ENCODE data around the gene GOLGA7B. TPM values are rescaled to one million over a fixed set of nuclear protein-coding genes. Genes with fewer than 3 reads are reported as not detected.

Gene GOLGA7B
- total and polyA plus RNA-seq, 2 donors (not counting 1 experiment from before 2014, with no cell fraction given) = 0.01 TPM; not detected in 1

- no peak overlapping the region for H3K27ac ChIP-seq (ENCODE audit: low read length in 2 of 2)
- ATAC-seq (ENCODE audit: low read depth) (no peak), DNase-seq (no peak)
- H3K4me3 Mint-ChIP-seq = no peak overlapping the region
- TF ChIP-seq EZH2 (IDR thresholded peaks at IDR 0.05; ENCODE audit: borderline replicate concordance, insufficient read depth, low read depth, low read length, poor library complexity, severe bottlenecking) = no peak
- no peaks in the 10 kb centered on the region for H3K9me3 Mint-ChIP-seq (ENCODE audit: insufficient read depth)
- H3K4me2 ChIP-seq (replicated peaks; ENCODE audit: low read depth, low read length, poor library complexity, severe bottlenecking) = no peak overlapping the region
- no peaks in the 10 kb centered on the region for H3K4me1 Mint-ChIP-seq
- 73% methylated on average over 4 of the region's 4 CpGs for WGBS (ENCODE audit: insufficient coverage)
- H3K27me3 Mint-ChIP-seq = peaks cover 65% of the 10 kb centered on the region
- H3K4me1 ChIP-seq (ENCODE audit: control insufficient read depth in 2 of 2, insufficient read depth in 2 of 2, low read length in 2 of 2) = no peaks in the 10 kb centered on the region
- H3K9ac ChIP-seq (ENCODE audit: low read length) = no peak overlapping the region
- no peaks in the 10 kb centered on the region for H4K20me1 ChIP-seq (ENCODE audit: control insufficient read depth, insufficient read depth, low read length, poor library complexity, severe bottlenecking)
- no peaks in the 10 kb centered on the region for H3K79me2 ChIP-seq (ENCODE audit: control insufficient read depth, insufficient read depth, low read length)
- no peak overlapping the region for H2AFZ ChIP-seq (ENCODE audit: insufficient read depth, low read depth, low read length, poor library complexity, severe bottlenecking)
- ChIA-PET POLR2A (no interaction called here), CTCF (interaction anchor here (0.9 kb wide), 1 partner anchor 10 kb away, joined by 3 read pairs; no protein-coding TSS in a partner anchor)
- no peaks in the 10 kb centered on the region for H3K36me3 ChIP-seq (replicated peaks in 1 of 2; ENCODE audit: control extremely low read depth in 1 of 2, control insufficient read depth in 1 of 2, extremely low read depth in 1 of 2, insufficient read depth in 2 of 2, low read length in 1 of 2)
- peaks cover 0 to 5% (median 0%) of the 10 kb centered on the region in 4 experiments for H3K27me3 ChIP-seq (replicated peaks in 1 of 4; ENCODE audit: control extremely low read depth in 1 of 4, control insufficient read depth in 3 of 4, insufficient read depth in 4 of 4, low read length in 3 of 4)
- no peak overlapping the region for H3K27ac Mint-ChIP-seq
- H3K9me3 ChIP-seq (ENCODE audit: control extremely low read depth in 1 of 3, control insufficient read depth in 2 of 3, insufficient read depth in 1 of 3, low read length in 2 of 3) = no peaks in the 10 kb centered on the region
- intact Hi-C loops (cut with micrococcal nuclease) = no loop called here
- no peak overlapping the region for H3K4me3 ChIP-seq (ENCODE audit: control extremely low read depth in 1 of 5, extremely low read depth in 1 of 5, insufficient read depth in 1 of 5, low read depth in 2 of 5, low read length in 4 of 5)
Measured at GRCh38 chr10:97920865-97921264, 71.2 kb downstream of the GOLGA7B start.

Other genes starting within 250 kb of the GOLGA7B start
- 2.8 TPM in 2 replicates for gene MORN4, start 216.3 kb upstream of the GOLGA7B start, total RNA-seq
- gene MORN4, start 216.3 kb upstream of the GOLGA7B start, polyA plus RNA-seq = 1.5 TPM in 2 replicates
- 17.7 and 18.4 TPM in 2 replicates for gene PI4K2A, start 209.2 kb upstream of the GOLGA7B start, total RNA-seq
- gene PI4K2A, start 209.2 kb upstream of the GOLGA7B start, polyA plus RNA-seq = 7.9 and 26.6 TPM in 2 replicates
- 3.4 and 3.9 TPM in 2 replicates for gene AVPI1, start 162.6 kb upstream of the GOLGA7B start, total RNA-seq
- gene AVPI1, start 162.6 kb upstream of the GOLGA7B start, polyA plus RNA-seq = 3.6 and 4.0 TPM in 2 replicates
- gene MARVELD1, start 136.1 kb upstream of the GOLGA7B start, total RNA-seq = 0.54 and 0.80 TPM in 2 replicates
- gene MARVELD1, start 136.1 kb upstream of the GOLGA7B start, polyA plus RNA-seq = 0.26 and 0.45 TPM in 2 replicates
- 79.0 and 79.7 TPM in 2 replicates for gene ZFYVE27, start 112.7 kb upstream of the GOLGA7B start, total RNA-seq
- gene ZFYVE27, start 112.7 kb upstream of the GOLGA7B start, polyA plus RNA-seq = 50.4 and 55.2 TPM in 2 replicates
- not detected in 2 replicates for gene SFRP5, start 77.8 kb upstream of the GOLGA7B start, total RNA-seq
- not detected in 2 replicates for gene SFRP5, start 77.8 kb upstream of the GOLGA7B start, polyA plus RNA-seq
- not detected in 2 replicates for gene CRTAC1, start 180.8 kb downstream of the GOLGA7B start, total RNA-seq
- gene CRTAC1, start 180.8 kb downstream of the GOLGA7B start, polyA plus RNA-seq = not detected in 2 replicates

Data from B cell (primary cell).